H1 (cell line): Measurements from ENCODE around the gene SECISBP2. TPM values are rescaled to one million over a fixed set of nuclear protein-coding genes. Genes with fewer than 3 reads are reported as not detected.

ENCODE experiments used
- EGR1 ChIP-seq: IDR thresholded peaks from 2 replicates; pipeline ENCODE4 v1.6.1; 2011; ENCODE audit warnings: low read depth, low read length, borderline replicate concordance
- EP300 ChIP-seq, 2 experiments: IDR thresholded peaks; 1 replicate in 1 of 2; 2 replicates in 1 of 2; pipeline ENCODE4 v1.6.1; 2011 to 2012; ENCODE audit warnings: low read depth in 2 of 2, low read length in 2 of 2, mild to moderate bottlenecking in 2 of 2, borderline replicate concordance in 1 of 2, inconsistent platforms in 1 of 2, moderate library complexity in 1 of 2
- RNF2 ChIP-seq: fragments of 200-900, 300-1000 bp; sonication (generic); IDR thresholded peaks from 2 replicates; pipeline ENCODE4 v1.7.1; 2016; ENCODE audit warnings: borderline replicate concordance, low read depth, mild to moderate bottlenecking, antibody characterized with exemption, low read length; ENCODE audit not compliant: poor library complexity, severe bottlenecking; ENCODE audit errors: missing control alignments
- YY1 ChIP-seq: IDR thresholded peaks from 2 replicates; pipeline ENCODE4 v1.6.1; 2011; ENCODE audit warnings: low read depth, mild to moderate bottlenecking, low read length
- polyA plus RNA-seq, 7 experiments: library from polyadenylated mRNA; depleted of rRNA in 3 of 7; stranded (reverse) in 5 of 7; unstranded in 2 of 7; fragments of >200 nt in 5 of 7; fragments of 200-250 nt in 2 of 7; gene quantifications; 1 replicate in 5 of 7; 2 replicates in 1 of 7; 4 replicates in 1 of 7; pipeline versions ENCODE4 v1.2.1 to v1.2.3, GENCODE V29; 2011 to 2013; ENCODE audit warnings: missing spikeins in 2 of 7, mixed read lengths in 2 of 7
- total RNA-seq: library from RNA; stranded (reverse); fragmentation: NEBNext Ultra II Directional; extraction: Animal tissue kit (Norgen Biotek cat#: 25700); gene quantifications from 2 replicates; pipeline ENCODE4 v1.2.1, GENCODE V29; 2021

SECISBP2 gene
- total and polyA plus RNA-seq, 2 of the 8 experiments (the other 6 are each of a cell fraction or from before 2014, with no cell fraction given), result 39.0 to 61.7 TPM

DNA sequence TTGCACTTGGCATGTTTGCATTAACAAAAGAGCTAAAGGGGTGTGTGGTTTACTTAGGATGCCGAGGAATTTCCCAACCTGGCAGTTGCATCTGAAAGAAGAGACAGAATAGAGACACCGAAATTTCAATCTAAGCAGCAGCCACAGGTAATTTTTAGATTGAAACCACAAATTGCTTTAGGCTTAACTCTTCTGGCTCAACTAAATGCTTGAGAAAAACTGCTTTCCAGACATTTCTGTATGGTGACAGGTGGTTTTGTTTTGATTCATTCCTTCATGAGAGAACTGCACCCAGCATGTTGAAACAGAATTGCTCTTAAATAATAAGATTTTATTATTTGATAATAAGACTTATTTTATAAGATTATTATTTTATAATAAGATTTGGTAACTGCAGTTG is 21.5 kb downstream of the SECISBP2 start (continued):
- TF ChIP-seq YY1 (no peak), EGR1 (no peak), RNF2 (no peak), EP300 (IDR thresholded peaks at IDR 0.05; ENCODE audit: borderline replicate concordance in 1 of 2, low read depth in 2 of 2, low read length in 2 of 2) (no peak)
